Endothelial cell of umbilical vein (primary cell): ENCODE results near the gene TP53.

Source experiments
- EZH2 ChIP-seq: IDR thresholded peaks from 2 replicates; pipeline ENCODE4 v1.6.1; 2012; ENCODE audit warnings: borderline replicate concordance, low read depth, mild to moderate bottlenecking, moderate library complexity, low read length, inconsistent platforms; ENCODE audit not compliant: severe bottlenecking
- GATA2 ChIP-seq: IDR thresholded peaks from 2 replicates; pipeline ENCODE4 v1.7.0; 2011; ENCODE audit warnings: low read depth, mild to moderate bottlenecking, moderate library complexity, mixed read lengths, low read length; ENCODE audit not compliant: insufficient read length, insufficient read depth
- JUN ChIP-seq: IDR thresholded peaks from 2 replicates; pipeline ENCODE4 v1.6.1; 2011; ENCODE audit warnings: borderline replicate concordance, low read depth; ENCODE audit not compliant: insufficient read length, insufficient read depth
- MYC ChIP-seq: IDR thresholded peaks from one replicate; pipeline ENCODE4 v1.6.1; 2011; ENCODE audit warnings: mild to moderate bottlenecking, low read depth, low read length
- POLR2A ChIP-seq: IDR thresholded peaks from 2 replicates; pipeline ENCODE4 v1.6.1; 2012; ENCODE audit warnings: low read depth, mild to moderate bottlenecking, control low read depth, low read length
- POLR2AphosphoS5 ChIP-seq: IDR thresholded peaks from 2 replicates; pipeline ENCODE4 v1.6.1; 2012; ENCODE audit warnings: low read depth, mild to moderate bottlenecking, control low read depth, low read length, moderate library complexity; ENCODE audit not compliant: insufficient read depth
- TF ChIP-seq, protein P1 (sequence below), 2 donors: IDR thresholded peaks; 1 replicate in 1 of 2; 2 replicates in 1 of 2; pipeline ENCODE4 v1.5.1; 2011; ENCODE audit warnings: low read length in 2 of 2, mild to moderate bottlenecking in 2 of 2, moderate library complexity in 2 of 2, control low read depth in 1 of 2, inconsistent platforms in 1 of 2, low read depth in 1 of 2; ENCODE audit not compliant: insufficient read depth in 1 of 2; ENCODE audit errors: extremely low read depth in 1 of 2
- TF ChIP-seq, protein P2 (sequence below): IDR thresholded peaks from 2 replicates; pipeline ENCODE4 v1.6.1; 2011; ENCODE audit not compliant: insufficient read depth, insufficient read length

DNA sequence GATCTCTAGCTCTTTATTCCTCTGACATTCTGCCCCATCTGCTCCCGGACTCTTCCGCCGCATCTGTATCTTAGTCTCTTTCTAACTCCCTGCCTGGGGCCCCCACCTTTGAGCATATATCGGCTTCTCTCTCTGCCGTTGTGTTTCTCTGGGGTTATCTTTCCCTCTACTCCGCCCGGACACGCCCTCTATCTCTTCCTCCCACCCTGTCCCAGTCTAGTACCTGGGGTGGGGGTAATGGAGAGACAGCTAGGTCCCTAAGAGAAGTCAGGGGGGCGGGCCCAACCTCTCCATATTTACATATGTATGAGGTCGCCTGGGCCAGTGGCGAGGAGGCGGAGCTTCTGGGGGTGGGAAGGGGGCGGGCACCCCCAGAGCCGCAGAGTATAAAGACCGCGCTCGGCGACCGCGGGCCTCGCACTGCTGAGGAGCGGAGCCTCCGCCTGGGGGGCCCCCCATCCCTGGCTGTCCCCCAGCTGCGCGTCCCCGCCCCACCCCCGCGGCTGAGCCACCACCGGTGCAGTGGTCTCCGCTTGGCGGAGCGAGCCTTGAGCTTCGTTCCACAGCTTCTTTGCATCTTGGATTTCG lies 36.7 kb downstream of the TP53 start, which contains the start of gene ATP1B2:
- TF ChIP-seq, protein P1, sequence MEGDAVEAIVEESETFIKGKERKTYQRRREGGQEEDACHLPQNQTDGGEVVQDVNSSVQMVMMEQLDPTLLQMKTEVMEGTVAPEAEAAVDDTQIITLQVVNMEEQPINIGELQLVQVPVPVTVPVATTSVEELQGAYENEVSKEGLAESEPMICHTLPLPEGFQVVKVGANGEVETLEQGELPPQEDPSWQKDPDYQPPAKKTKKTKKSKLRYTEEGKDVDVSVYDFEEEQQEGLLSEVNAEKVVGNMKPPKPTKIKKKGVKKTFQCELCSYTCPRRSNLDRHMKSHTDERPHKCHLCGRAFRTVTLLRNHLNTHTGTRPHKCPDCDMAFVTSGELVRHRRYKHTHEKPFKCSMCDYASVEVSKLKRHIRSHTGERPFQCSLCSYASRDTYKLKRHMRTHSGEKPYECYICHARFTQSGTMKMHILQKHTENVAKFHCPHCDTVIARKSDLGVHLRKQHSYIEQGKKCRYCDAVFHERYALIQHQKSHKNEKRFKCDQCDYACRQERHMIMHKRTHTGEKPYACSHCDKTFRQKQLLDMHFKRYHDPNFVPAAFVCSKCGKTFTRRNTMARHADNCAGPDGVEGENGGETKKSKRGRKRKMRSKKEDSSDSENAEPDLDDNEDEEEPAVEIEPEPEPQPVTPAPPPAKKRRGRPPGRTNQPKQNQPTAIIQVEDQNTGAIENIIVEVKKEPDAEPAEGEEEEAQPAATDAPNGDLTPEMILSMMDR (IDR thresholded peaks at IDR 0.05; ENCODE audit: extremely low read depth in 1 of 2, insufficient read depth in 1 of 2, low read depth in 1 of 2, low read length in 2 of 2): no peak
- no peak for TF ChIP-seq POLR2AphosphoS5
- no peak for TF ChIP-seq POLR2A
- TF ChIP-seq JUN: no peak
- TF ChIP-seq GATA2: no peak
- TF ChIP-seq, protein P2, sequence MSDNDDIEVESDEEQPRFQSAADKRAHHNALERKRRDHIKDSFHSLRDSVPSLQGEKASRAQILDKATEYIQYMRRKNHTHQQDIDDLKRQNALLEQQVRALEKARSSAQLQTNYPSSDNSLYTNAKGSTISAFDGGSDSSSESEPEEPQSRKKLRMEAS: no peak
- no peak for TF ChIP-seq MYC
- no peak for TF ChIP-seq EZH2
